GM12872 (cell line): ENCODE results near the gene SH3GLB1.

Experiments
- CTCF ChIP-seq: IDR thresholded peaks from 3 replicates; pipeline ENCODE4 v1.5.1; 2011; ENCODE audit warnings: low read depth, mild to moderate bottlenecking, low read length, moderate library complexity; ENCODE audit not compliant: insufficient read depth

SH3GLB1 gene

GRCh38 chr1:86765674-86766073, 61.3 kb downstream of the SH3GLB1 start:
- TF ChIP-seq CTCF, result no peak

DNA sequence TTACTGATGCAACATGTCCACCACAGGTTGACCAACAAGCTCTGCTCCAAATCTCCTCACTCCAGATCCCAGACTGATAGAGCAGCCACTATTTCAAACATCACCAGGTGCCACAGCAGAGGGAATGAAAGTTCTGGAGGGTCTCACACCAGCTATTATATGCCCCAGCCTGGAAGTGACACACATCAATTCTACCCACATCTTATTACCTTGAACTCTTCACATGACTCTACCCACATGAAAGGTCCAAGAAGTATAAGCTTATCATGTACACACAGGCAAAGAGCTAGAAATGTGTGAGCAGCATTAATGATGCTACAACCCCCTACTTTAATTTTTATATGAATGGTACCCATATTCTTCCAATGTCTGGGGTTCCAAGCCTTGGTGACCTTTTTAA, 64.2 kb downstream of the SH3GLB1 start:
- no peak for TF ChIP-seq CTCF

- no peak for TF ChIP-seq CTCF
These were observed 64.7 kb downstream of the SH3GLB1 start for GRCh38 chr1:86769065-86769464.

DNA sequence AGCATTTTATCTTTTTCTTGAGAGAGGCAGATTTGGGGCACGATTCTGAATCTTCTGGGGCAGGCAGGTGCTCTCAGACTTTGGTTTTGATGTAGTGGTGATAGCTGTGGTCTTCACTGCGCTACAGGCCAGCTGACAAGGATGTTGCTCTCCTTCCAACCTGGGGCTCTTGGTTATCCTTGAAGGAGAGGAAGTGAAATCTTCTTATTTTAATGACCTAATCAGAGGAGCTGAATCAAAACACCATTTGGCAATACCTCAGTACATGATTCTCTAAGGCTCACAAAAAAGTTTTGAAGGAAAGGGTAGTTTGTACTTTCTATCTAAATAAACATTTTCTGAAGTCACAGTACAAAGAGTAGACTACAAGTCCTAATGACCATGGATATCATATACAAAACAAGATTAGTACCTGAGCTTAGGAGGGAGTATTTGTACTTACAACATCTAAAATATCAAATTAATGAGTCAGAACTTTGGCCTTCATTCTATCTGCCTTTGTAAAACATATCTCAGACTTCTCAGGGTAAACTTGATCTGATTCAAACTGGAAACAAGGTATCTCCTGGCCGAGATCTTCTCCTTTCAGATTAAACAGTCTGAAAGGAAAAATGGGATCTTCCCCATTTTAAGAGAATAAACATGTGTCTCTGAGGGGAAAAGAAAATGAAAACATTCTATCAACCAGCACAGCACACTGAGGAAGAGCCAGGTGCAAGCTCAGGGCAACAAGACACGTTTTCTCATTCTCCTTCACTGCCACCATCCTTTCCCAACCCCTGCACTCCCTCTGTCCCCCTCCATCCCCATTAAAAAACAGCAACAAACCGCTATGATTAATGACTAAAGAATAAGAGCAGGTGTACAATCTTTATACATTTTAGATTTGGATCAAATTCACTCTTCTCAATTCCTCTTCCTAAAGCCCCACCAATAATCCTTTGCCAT, 69.2 kb downstream of the SH3GLB1 start:
- TF ChIP-seq CTCF, result no peak

GRCh38 chr1:86774305-86775295, 70.2 kb downstream of the SH3GLB1 start:
- TF ChIP-seq CTCF, result no peak

DNA sequence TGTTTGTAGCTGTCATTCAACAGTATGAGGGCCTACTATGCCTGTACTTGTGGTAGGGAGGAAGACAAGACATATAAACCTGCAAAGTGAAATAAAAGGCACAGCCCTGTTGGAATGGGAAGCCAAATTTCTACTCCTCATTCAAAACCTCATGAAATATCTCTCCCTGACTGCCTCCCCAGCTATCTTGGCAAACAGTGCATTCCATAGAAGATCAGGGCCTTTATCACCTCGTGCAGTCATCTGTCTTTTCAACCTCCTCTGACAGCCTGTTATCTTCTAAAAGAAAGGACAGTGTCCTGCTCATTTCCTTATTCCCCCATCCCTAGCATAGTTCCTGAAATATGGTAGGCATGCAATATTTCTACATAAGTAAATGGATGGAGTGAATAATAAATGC, 71.0 kb downstream of the SH3GLB1 start:
- TF ChIP-seq CTCF, result no peak

DNA sequence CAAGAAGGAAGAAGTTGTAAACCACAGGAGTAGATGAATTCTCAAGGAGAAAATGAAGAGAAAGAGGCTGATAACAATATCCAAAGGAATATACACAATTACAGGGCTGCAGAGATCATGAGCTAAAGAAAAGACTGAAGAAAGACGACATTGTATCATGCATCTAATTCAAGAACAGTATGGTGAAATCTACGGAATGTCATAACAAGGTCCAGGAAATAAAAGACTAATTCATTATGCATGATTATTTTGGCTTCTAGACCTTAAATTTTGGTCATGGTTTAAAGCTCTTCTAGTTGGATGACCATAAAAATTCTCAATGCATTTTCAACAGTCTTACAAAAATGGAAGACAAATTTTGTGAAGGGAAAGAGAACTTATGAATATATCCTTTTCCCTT, 71.7 kb downstream of the SH3GLB1 start:
- TF ChIP-seq CTCF, result no peak
